ENCODE measurements around the gene TAF4.

DNA sequence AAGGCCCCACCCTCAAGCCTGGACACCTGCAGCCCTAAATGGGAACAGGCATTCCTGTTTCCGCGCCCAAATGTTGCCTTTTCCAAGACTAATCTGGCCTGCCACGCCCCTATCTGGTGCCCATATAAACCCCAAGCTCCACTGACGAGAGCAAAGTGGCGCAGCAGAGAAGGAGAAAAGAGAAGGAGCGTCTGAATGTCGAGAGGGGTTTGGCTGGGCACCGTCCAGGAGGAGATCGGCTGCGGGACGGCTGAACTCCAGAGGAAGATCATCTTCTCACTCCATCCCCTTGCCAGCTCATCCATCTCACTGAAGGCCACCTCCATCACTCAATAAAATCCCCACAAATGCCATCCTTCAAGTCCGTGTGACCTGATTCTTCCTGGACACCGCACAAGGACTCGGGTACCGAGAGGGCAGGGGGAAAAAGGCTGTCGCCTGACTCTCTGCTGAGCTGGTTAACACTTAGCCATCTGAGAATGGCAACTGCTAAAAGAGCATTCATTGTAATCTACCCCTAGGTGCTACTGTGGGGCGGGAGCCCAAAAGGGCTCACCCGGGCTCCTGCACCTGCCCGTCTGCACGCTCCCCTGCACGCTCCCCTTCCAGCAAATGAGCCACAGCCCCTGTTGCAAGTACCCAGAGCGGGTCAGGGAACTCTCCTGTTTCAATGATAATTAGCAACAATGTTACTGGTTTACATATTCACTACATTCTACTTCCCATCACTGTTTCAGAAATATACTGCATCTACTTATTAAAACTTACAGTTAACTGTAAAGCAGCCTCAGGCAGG lies 23.5 kb downstream of the TAF4 start:
- no peak for TF ChIP-seq HOXA7 (CRISPR knock-in tag; IDR thresholded peaks at IDR 0.05)
- TF ChIP-seq, protein P1, sequence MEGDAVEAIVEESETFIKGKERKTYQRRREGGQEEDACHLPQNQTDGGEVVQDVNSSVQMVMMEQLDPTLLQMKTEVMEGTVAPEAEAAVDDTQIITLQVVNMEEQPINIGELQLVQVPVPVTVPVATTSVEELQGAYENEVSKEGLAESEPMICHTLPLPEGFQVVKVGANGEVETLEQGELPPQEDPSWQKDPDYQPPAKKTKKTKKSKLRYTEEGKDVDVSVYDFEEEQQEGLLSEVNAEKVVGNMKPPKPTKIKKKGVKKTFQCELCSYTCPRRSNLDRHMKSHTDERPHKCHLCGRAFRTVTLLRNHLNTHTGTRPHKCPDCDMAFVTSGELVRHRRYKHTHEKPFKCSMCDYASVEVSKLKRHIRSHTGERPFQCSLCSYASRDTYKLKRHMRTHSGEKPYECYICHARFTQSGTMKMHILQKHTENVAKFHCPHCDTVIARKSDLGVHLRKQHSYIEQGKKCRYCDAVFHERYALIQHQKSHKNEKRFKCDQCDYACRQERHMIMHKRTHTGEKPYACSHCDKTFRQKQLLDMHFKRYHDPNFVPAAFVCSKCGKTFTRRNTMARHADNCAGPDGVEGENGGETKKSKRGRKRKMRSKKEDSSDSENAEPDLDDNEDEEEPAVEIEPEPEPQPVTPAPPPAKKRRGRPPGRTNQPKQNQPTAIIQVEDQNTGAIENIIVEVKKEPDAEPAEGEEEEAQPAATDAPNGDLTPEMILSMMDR (CRISPR knock-in tag; IDR thresholded peaks at IDR 0.05), result no peak
- no peak for TF ChIP-seq NCOA2 (CRISPR knock-in tag; IDR thresholded peaks at IDR 0.05)
- TF ChIP-seq ZEB1 (IDR thresholded peaks at IDR 0.05; ENCODE audit: insufficient replicate concordance, low read depth), result no peak
- no peak for TF ChIP-seq RAD21 (CRISPR knock-in tag; IDR thresholded peaks at IDR 0.05)
- no peak for TF ChIP-seq SAFB2 (CRISPR knock-in tag; IDR thresholded peaks at IDR 0.05; ENCODE audit: borderline replicate concordance, low read depth)
- TF ChIP-seq POLR2A (IDR thresholded peaks at IDR 0.05; ENCODE audit: insufficient read depth in 1 of 2, low read depth in 2 of 2, low read length in 2 of 2), result no peak
- TF ChIP-seq, protein P2, sequence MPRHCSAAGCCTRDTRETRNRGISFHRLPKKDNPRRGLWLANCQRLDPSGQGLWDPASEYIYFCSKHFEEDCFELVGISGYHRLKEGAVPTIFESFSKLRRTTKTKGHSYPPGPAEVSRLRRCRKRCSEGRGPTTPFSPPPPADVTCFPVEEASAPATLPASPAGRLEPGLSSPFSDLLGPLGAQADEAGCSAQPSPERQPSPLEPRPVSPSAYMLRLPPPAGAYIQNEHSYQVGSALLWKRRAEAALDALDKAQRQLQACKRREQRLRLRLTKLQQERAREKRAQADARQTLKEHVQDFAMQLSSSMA (CRISPR knock-in tag; IDR thresholded peaks at IDR 0.05), result no peak
- no peak for TF ChIP-seq CREB1 (IDR thresholded peaks at IDR 0.05)
- no peak for TF ChIP-seq CREB1 (CRISPR knock-in tag; IDR thresholded peaks at IDR 0.05)
- no peak for TF ChIP-seq ZNF460 (CRISPR knock-in tag; IDR thresholded peaks at IDR 0.05; ENCODE audit: borderline replicate concordance)
- TF ChIP-seq EP300 (IDR thresholded peaks at IDR 0.05; ENCODE audit: low read depth in 2 of 2, low read length in 2 of 2), result no peak
- TF ChIP-seq EP300 (CRISPR knock-in tag; IDR thresholded peaks at IDR 0.05; ENCODE audit: borderline replicate concordance), result no peak
- TF ChIP-seq, protein P3, sequence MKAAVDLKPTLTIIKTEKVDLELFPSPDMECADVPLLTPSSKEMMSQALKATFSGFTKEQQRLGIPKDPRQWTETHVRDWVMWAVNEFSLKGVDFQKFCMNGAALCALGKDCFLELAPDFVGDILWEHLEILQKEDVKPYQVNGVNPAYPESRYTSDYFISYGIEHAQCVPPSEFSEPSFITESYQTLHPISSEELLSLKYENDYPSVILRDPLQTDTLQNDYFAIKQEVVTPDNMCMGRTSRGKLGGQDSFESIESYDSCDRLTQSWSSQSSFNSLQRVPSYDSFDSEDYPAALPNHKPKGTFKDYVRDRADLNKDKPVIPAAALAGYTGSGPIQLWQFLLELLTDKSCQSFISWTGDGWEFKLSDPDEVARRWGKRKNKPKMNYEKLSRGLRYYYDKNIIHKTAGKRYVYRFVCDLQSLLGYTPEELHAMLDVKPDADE (CRISPR knock-in tag; IDR thresholded peaks at IDR 0.05), result no peak
- no peak for TF ChIP-seq EZH2 (conservative IDR thresholded peaks at IDR 0.05; ENCODE audit: low read depth, low read length)

Data from HepG2 (cell line).